ENCODE data around the gene SCGB1A1. TPM values are rescaled to one million over a fixed set of nuclear protein-coding genes. Genes with fewer than 3 reads are reported as not detected.

The SCGB1A1 gene
- total RNA-seq, 1 experiment from 2014 or later = not detected

DNA sequence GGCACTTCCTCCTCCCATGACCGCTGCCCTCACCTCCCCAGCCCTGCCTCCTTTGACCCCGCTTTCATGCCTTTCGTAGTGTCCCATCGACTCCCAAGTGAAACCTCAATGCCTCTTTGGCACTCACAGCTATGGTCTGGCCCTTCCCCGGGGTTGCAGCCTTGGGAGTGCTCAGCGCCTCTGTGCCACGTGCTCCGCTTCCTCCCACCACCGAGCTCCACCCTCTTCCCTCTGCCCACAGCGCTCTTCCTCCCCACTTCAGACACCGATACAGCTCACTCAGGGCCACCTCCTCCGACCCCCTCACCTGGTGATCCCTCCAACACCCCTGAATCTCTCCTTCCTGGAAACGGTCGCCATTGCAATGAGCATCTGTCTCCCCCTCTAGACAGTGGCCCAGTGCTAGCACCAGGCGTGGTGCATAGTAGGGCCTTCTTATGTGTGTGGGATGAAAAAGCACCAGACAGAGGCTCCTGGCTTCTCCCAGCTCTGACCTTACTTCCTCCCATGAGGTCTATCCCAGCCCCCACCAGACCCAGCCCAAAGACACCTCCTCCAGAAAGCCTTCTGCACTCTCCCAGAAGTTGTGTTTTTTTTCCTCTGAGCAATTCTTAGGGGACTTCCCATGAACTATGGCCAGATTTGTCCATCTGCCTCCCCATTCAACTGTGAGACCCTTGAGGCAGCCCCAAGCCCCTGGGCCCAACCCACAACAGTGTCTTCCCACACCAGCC is 16.4 kb upstream of the SCGB1A1 start:
- H3K27ac Mint-ChIP-seq (ENCODE audit: unreplicated experiment) = no peak overlapping the region
- H3K9me3 Mint-ChIP-seq (ENCODE audit: unreplicated experiment) = no peaks in the 10 kb centered on the region
- Histone ChIP-seq H3K27me3 (replicated peaks; ENCODE audit: control insufficient read depth, insufficient read depth, low read length) (no peaks in the 10 kb centered on the region), H3K4me3 (ENCODE audit: low read depth, low read length) (no peak overlapping the region), H3K36me3 (ENCODE audit: control insufficient read depth, insufficient read depth, low read length) (no peaks in the 10 kb centered on the region), H3K9me3 (no peaks in the 10 kb centered on the region), H3K4me1 (peaks cover 36% of the 10 kb centered on the region)
- H3K4me1 Mint-ChIP-seq (ENCODE audit: low read depth, unreplicated experiment) = peaks cover 26% of the 10 kb centered on the region
- no peak overlapping the region for H3K4me3 Mint-ChIP-seq (ENCODE audit: unreplicated experiment)
- peaks cover 18% of the 10 kb centered on the region for H3K36me3 Mint-ChIP-seq (ENCODE audit: insufficient read depth, unreplicated experiment)
- ChIA-PET CTCF (interaction anchor here (1.9 kb wide), 1 partner anchor 141 kb away, joined by 5 read pairs; no protein-coding TSS in a partner anchor), POLR2A (no interaction called here)
- no peaks in the 10 kb centered on the region for H3K27me3 Mint-ChIP-seq (ENCODE audit: insufficient read depth, unreplicated experiment)
- TF ChIP-seq, protein P1, sequence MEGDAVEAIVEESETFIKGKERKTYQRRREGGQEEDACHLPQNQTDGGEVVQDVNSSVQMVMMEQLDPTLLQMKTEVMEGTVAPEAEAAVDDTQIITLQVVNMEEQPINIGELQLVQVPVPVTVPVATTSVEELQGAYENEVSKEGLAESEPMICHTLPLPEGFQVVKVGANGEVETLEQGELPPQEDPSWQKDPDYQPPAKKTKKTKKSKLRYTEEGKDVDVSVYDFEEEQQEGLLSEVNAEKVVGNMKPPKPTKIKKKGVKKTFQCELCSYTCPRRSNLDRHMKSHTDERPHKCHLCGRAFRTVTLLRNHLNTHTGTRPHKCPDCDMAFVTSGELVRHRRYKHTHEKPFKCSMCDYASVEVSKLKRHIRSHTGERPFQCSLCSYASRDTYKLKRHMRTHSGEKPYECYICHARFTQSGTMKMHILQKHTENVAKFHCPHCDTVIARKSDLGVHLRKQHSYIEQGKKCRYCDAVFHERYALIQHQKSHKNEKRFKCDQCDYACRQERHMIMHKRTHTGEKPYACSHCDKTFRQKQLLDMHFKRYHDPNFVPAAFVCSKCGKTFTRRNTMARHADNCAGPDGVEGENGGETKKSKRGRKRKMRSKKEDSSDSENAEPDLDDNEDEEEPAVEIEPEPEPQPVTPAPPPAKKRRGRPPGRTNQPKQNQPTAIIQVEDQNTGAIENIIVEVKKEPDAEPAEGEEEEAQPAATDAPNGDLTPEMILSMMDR (IDR thresholded peaks at IDR 0.05; ENCODE audit: insufficient read depth in 1 of 2, low read depth in 1 of 2, low read length in 1 of 2, severe bottlenecking in 1 of 2, unreplicated experiment in 1 of 2) = no peak
- no TSS peak for BruUV-seq (replicated peaks)
- intact Hi-C loops (cut with micrococcal nuclease; ENCODE audit: unreplicated experiment) = no loop called here
- no peak for DNase-seq

DNA sequence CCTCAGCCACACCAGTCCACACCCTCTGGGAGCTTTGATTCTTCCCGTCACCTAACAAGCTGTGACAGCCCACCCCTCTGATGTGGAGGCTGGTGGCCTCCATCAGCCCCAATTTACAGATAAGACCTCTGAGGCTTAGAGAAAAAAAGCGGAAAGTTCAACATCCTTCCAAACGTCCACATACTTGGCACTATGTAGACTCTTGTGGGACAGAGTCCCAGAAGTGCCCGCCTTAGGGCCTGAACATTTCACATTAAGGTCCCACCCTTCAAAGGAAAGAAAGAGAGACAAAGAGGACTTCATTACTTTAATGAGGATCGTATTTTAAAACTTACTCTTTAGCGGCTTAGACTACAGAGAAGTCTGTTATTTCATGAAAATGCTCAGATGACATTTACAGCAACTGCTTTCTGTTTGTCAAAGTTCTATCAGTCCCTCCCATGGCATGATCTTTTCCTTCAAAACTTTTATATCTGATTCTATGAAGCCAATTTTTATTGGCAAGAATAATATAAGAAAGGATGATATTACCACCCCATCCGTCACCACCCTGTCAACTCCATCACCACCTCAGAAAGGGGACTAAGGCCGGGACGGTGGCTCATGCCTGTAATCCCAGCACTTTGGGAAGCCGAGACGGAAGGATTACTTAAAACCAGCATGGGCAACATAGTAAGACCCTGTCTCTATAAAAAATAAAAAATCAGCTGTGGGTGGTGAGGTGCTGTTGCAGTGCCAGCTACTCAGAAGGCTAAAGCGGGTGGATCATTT is 15.7 kb upstream of the SCGB1A1 start:
- CTCF ChIA-PET = interaction anchor here (1.9 kb wide), 1 partner anchor 140 kb away, joined by 5 read pairs; no protein-coding TSS in a partner anchor
- no TSS peak for BruUV-seq (replicated peaks)

DNA sequence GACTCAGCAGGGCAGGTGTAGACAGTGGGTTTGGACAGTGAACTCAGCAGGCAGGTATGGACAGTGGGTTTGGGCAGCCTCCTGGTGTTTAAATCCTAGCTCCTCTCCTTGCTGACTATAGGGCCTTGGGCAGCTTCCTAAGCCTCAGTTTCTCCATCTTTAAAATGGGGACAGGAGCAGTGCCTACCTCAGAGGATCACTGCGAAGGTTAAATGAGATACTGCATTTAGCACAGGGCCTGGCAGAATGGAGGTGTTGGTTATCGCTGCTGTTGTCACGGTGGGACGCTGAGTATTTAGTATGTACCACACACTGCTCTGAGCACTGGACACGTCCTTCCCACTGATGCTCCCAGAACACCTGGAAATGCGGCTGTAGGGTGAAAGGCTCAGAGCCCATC is 14.4 kb upstream of the SCGB1A1 start:
- peaks cover 16% of the 10 kb centered on the region for H3K4me1 ChIP-seq
- POLR2A ChIA-PET = no interaction called here
- no peak overlapping the region for H3K4me3 ChIP-seq (ENCODE audit: low read depth, low read length)
- no peaks in the 10 kb centered on the region for H3K9me3 ChIP-seq
- Mint-ChIP-seq H3K4me3 (ENCODE audit: unreplicated experiment) (no peak overlapping the region), H3K36me3 (ENCODE audit: insufficient read depth, unreplicated experiment) (peaks cover 5% of the 10 kb centered on the region), H3K27ac (ENCODE audit: unreplicated experiment) (peak overlapping the region; percentile 30), H3K9me3 (ENCODE audit: unreplicated experiment) (no peaks in the 10 kb centered on the region), H3K27me3 (ENCODE audit: insufficient read depth, unreplicated experiment) (no peaks in the 10 kb centered on the region), H3K4me1 (ENCODE audit: low read depth, unreplicated experiment) (peaks cover 8% of the 10 kb centered on the region)
- no peaks in the 10 kb centered on the region for H3K36me3 ChIP-seq (ENCODE audit: control insufficient read depth, insufficient read depth, low read length)
- intact Hi-C loops (cut with micrococcal nuclease; ENCODE audit: unreplicated experiment) = no loop called here
- BruUV-seq (replicated peaks) = no TSS peak
- no peaks in the 10 kb centered on the region for H3K27me3 ChIP-seq (replicated peaks; ENCODE audit: control insufficient read depth, insufficient read depth, low read length)
- TF ChIP-seq, protein P1 (IDR thresholded peaks at IDR 0.05; ENCODE audit: insufficient read depth in 1 of 2, low read depth in 1 of 2, low read length in 1 of 2, severe bottlenecking in 1 of 2, unreplicated experiment in 1 of 2) = no peak
- CTCF ChIA-PET = no interaction called here
- DNase-seq = no peak

More for the DNA sequence above, 15.7 kb upstream of the SCGB1A1 start:
- DNase-seq = no peak
- H3K27ac Mint-ChIP-seq (ENCODE audit: unreplicated experiment) = no peak overlapping the region
- H3K4me1 Mint-ChIP-seq (ENCODE audit: low read depth, unreplicated experiment) = peaks cover 21% of the 10 kb centered on the region
- peaks cover 29% of the 10 kb centered on the region for H3K4me1 ChIP-seq
- no peak overlapping the region for H3K4me3 ChIP-seq (ENCODE audit: low read depth, low read length)
- no peaks in the 10 kb centered on the region for H3K36me3 ChIP-seq (ENCODE audit: control insufficient read depth, insufficient read depth, low read length)
- POLR2A ChIA-PET = no interaction called here
- H3K27me3 Mint-ChIP-seq (ENCODE audit: insufficient read depth, unreplicated experiment) = no peaks in the 10 kb centered on the region
- TF ChIP-seq, protein P1 (IDR thresholded peaks at IDR 0.05; ENCODE audit: insufficient read depth in 1 of 2, low read depth in 1 of 2, low read length in 1 of 2, severe bottlenecking in 1 of 2, unreplicated experiment in 1 of 2) = no peak
- intact Hi-C loops (cut with micrococcal nuclease; ENCODE audit: unreplicated experiment) = no loop called here
- no peaks in the 10 kb centered on the region for H3K9me3 Mint-ChIP-seq (ENCODE audit: unreplicated experiment)
- H3K9me3 ChIP-seq = no peaks in the 10 kb centered on the region
- peaks cover 18% of the 10 kb centered on the region for H3K36me3 Mint-ChIP-seq (ENCODE audit: insufficient read depth, unreplicated experiment)
- no peaks in the 10 kb centered on the region for H3K27me3 ChIP-seq (replicated peaks; ENCODE audit: control insufficient read depth, insufficient read depth, low read length)
- H3K4me3 Mint-ChIP-seq (ENCODE audit: unreplicated experiment) = no peak overlapping the region
